GM21381 (cell line): ENCODE measurements around the gene ABCB9.

Source experiments
- ATAC-seq: cut with Tn5 transposase; IDR thresholded peaks from one replicate; pipeline ENCODE4 v1.9.1; 2021; ENCODE audit warnings: mild to moderate bottlenecking, moderate library complexity; ENCODE audit not compliant: unreplicated experiment

ABCB9 gene

GRCh38 chr12:122884091-122884826 lies 82.0 kb downstream of the ABCB9 start:
- ATAC-seq, result no peak

- no peak for ATAC-seq
These were observed 83.2 kb downstream of the ABCB9 start for GRCh38 chr12:122882908-122883558.

GRCh38 chr12:122880668-122881067 lies 85.6 kb downstream of the ABCB9 start:
- ATAC-seq, result no peak

GRCh38 chr12:122880155-122880667 lies 86.1 kb downstream of the ABCB9 start:
- ATAC-seq, result no peak
